ENCODE data around the gene NEURL1B.
"Not testable (repeated sequence)": the region's sequence is repeated elsewhere in the genome, so short reads cannot be mapped to it uniquely, and the experiment has no call there.

NEURL1B gene

DNA sequence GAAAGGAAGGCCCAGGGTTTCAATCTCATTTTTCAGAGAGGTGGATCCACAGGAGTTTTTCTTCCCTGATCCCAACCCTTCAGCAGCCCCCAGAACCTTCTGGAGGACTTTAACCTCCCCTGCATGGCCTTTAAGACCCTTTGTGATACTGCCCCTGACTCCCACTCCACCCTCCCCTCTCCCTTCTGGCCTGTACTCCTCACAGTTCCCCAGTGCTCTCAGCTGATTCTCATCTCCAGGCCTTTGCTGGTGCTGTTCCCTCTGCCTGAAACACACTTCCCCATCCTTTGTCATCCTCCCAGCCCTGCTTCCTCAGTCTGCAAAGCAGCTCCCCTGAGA, 18.5 kb downstream of the NEURL1B start:
- FAIRE-seq: no peak

DNA sequence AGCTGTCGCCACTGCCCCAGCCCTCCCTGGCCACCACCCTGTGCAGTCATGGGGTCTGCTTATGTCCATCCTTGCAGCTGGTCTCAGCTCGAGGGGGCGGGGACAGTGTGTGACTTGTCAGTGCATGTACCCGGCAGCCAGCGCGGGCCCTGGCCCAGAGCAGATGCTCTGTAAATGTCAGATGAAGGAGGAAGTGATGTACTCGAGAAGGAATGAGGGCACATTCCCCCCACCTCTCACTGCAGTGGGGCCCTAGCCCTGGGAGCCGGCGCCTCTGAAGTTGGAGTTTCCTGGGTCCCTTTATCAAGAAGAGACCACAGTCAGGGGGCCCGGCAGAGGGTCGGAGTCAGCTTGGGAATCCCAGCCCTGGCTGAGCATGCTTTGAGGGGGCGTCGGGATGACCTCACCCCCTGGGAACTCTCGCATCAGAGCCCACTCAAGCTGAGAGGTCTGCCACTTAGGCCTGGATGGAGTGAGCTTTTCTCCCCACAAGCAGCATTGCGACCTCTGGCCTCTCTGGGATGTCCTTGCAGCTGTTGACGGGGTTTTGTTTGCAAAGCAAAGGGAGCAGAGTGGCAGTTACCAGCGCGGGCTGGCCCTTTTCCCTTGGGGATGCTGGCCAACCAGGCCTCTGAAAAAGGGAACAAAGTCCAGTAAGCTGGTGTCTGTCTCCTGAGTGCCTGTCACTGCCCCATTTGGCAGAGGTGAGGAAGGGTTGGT, 19.0 kb downstream of the NEURL1B start:
- FAIRE-seq: no peak

DNA sequence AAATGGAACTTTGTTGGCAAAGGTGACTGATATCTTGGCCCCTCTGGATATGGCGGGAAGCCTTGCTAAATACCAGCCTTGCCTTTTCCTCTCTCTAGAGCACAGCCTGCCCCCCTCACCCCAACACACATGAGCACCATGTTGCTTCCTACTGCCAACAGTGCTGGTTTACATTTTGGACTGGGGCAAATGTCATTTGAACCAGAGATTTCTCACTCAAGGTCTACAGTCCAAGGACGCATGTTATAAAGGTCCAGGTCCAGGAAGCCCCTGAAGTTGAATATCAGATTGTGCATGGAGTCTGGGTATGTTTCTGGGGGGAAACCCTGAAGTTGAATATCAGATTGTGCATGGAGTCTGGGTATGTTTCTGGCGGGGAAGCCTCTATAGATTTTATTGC, 19.9 kb downstream of the NEURL1B start:
- no peak for FAIRE-seq

DNA sequence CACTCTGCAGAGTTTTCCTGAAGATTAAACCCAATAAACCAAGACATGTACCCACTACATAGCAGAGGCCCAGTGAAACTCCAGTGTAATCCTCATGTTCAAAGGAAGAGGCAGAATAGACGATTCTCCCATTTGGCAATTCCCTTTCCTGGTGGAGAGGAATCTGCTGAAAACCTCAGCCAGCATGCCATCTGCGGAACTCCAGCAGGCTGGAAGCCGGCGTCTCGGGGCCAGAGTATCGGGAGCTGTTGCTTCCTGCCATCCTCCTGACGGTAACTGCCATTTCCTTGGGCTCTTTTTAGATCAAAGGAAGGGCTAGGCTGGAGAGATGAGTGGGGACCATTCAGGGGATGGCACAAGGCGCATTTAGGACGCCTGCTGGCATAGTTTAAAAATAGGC, 20.5 kb downstream of the NEURL1B start:
- no peak for FAIRE-seq

DNA sequence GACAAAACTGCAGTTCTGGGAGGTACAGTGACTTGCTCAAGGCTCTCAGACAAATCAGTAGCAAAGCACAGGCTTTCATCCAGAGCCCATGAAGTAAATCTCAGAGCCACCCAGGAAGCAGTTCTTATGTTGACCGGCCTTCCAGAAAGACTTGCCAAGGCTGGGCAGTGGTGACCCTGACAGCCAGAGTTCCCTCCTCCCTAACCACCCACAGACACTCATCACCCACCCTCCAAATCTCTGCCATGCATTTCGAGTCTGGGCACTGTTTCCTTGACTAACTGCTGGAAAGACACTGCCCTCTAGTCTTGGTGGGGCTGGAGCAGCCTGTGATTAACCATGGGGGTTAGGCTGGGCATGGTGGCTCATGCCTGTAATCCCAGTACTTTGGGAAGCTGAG, 21.5 kb downstream of the NEURL1B start:
- FAIRE-seq: no peak

DNA sequence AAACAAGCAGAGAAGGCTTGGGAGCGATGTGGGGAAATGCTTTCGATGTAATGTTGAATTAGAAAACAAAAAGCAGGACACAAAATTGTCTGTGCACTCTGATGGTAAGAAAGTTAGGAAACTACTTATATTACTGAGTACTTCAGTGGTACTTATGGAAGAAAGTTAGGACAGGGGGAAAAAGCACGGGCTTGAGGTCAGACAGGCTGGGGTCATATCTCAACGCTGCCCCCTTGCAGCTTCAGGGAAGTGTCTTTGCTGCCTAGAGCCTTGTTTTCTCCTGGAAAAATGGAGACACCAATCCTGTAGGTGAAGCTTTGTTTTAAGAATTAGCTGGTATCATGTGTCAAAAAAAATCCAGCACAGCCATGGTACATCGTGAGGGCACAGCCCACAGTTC, 23.0 kb downstream of the NEURL1B start:
- FAIRE-seq: no peak

DNA sequence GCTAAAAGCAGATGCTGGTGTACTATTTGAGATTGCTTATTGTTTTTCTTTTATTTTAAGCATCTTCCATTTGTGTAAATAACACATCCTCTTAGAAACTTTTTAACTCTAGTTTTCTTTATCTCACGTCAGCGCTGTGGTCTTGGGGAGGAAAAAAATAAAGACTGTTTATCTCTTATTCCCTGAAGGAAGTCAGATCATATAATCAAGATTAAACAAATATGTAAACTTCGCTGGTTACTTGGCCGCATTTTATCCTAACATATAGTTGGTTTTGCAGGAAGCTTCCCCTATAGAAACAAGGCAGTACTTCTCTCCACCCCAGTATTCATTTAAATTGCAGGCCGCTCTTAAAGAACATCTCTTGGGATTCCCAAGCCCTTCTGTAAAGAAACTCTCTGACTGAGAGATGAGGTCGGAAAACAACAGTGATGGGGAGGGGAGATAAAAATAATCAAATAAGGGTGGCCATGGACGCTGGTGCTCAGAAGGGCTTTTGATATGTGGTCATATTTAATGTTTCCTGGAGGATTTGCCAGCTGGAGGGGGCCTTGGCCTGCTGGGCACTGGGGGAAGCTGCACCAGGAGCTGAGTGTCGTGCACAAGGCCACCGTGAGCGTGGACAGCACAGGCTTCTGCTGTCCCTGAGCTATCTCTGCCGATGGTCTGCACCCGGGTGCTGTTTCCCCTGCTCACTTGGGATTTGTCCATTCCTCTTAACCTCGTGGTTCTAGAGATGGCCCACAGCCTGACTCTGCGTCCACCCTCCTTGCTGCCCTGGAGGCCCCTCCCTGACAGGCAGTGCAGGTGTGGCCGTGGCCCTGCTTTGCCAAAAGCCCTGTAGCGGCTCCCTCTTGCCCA, 23.8 kb downstream of the NEURL1B start:
- peak; percentile 8 for FAIRE-seq

DNA sequence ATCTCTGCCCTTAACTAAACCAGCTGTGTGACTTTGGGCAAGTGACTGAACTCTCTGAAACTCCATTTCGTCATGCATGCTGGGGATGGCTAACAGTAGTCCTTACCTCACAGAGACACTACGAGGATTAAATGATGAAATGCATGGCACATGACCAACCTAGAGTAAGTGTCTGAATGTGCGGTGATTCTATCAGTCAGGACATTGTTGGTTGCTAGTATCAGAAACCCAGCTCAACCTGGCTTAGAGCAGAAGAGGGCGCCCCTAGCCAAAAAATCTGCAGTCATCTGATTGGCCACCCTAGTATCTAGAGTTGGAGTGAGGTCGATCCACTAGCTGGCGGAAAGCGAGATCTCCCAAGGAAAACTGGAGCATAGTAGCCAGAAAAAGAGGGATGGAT, 25.2 kb downstream of the NEURL1B start:
- FAIRE-seq: no peak

DNA sequence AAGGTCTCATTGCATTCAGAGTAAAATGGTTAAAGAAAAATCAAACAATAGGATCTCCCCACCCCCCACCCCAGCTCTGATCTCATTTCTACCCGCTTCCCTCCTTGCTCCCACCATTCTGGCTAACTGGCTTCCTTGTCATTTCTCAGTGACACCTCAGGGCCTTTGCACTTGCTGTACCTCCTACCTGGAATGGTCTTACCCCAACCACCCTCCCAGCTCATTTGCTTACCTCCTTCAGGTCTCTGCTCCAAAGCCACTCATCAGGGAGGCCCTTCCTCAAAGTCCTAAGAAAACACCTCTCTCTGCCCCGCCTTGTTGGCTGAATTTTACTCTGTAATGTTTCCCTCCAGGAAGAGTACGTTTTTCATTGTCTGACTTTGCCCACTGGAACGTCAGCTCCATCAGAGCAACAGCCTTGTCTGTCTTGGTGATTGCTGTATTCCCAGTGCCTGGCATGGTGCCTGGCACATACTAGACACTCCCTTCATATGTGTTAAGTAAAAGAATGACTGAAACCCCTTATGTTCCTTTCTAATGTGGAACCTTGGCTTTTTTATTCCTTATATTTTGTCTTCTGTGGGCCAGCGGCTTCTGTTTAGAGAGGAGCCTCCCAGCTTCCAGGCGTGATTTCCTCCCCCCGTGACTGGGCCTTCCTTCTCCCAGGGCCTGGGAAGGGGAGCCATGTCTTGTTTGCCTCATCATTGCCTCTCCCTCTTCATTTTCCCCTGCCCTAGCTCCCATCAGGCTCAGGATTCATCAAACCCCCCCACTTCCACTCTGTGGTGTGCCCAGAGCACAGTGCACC, 26.9 kb downstream of the NEURL1B start:
- FAIRE-seq: no peak

DNA sequence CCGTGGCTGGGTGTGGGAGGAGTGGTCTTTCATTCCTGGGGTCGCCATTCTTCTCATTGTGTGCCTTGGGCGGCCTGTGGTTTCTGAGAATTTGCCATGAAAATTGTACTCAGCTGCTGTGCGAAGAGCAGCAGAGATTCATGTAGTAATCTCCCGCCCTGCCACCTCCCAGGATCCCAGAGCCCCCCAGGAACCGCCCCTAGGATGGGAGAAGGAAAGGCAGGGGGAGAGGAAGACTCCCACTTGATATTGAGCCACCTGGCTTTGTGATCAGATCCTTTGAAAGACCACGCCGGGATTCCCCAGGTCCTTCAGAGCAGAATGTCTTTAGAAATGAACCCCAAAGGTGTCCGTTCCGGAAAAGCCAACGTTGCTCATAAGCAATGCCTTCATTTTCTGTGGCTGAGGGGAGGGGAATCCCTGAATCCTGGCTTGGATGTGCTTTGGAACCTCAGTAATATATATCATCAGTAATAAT, 27.6 kb downstream of the NEURL1B start:
- FAIRE-seq: no peak

DNA sequence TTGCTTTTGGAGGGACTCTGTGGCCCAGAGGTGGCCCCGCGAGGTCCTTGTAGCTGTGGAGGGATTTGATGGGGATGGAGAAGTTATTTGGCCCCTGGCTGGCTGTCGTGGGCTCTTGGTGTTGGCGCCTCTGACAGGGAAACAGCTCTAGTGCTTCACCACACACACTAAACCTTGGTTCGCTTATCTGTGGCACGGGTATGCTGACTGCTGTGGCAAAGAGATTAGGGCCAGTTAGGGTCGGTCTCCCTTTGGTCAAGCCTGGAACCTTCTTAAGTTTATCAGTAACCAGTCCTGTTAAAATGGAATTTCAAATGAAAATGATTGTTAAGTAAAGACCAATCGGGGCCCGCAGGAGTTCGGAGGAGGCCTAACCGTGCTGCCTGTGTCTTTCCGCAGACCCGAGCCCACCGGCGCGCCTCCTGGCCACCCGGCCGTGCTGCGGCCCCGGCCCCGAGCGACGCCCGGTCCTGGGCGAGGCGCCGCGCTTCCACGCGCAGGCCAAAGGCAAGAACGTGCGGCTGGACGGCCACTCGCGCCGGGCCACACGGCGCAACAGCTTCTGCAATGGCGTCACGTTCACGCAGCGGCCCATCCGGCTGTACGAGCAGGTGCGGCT, 28.4 kb downstream of the NEURL1B start:
- FAIRE-seq: no peak

DNA sequence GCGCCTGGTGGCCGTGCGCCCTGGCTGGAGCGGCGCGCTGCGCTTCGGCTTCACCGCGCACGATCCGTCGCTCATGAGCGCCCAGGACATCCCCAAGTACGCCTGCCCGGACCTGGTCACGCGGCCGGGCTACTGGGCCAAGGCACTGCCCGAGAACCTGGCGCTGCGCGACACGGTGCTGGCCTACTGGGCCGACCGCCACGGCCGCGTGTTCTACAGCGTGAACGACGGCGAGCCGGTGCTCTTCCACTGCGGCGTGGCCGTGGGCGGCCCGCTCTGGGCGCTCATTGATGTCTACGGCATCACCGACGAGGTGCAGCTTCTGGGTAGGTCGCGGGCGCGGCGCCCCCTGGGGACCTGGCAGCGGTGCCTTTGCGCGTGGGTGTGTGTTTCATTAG, 28.9 kb downstream of the NEURL1B start:
- FAIRE-seq: no peak

DNA sequence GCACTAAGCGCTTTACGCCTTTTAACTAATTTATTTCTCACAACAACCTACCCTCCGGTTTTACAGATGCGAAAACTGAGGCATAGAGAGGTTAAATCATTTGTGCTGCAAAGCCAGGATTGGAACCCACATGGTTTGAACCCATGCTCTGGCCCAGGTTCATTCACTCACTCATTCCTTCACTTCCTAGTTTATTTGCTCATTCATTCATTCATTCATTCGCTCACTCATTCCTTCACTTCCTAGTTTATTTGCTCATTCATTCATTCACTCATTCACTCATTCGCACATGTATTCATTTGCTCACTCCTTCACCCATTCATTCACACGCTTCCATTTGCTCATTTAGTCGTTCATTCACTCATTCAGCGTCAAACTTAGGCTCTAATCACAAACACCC, 29.4 kb downstream of the NEURL1B start:
- FAIRE-seq: no peak

DNA sequence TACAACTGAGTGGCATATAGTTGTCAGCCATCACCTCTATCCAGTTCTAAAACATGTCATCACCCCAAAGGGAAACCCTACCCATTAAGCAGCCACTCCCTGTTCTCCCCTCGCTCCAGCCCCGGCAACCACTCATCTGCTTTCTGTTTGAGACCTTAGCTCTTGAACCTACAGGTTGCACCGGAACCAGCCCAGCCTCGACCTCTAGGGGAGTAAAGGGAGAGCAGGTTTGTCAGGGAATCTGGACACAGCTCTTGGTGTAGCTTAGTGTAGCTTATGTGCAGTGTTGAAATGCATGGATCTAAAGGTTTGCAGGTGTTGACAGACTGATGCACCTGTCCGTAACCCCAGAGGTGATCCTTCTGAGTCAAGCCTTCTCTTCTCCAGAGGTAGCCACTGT, 30.0 kb downstream of the NEURL1B start:
- FAIRE-seq: no peak

DNA sequence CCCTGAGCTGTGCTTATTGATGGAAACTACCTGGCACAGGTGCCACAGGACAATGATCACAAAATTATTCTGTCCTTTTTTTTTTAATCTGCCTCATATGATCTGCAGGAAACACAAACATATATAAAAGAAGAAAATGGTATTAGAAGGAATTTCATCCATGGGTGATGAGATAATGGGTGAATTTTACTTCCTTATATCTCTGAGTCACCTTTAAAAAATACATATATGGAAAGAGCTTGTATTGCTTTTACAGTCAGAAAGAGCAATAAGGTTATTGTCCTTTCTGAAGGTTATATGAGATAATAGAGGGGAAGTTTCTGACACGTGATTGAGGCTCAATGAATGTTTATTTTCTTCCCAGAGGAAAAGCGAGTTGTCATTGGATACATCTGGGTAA, 31.6 kb downstream of the NEURL1B start:
- FAIRE-seq: no peak

DNA sequence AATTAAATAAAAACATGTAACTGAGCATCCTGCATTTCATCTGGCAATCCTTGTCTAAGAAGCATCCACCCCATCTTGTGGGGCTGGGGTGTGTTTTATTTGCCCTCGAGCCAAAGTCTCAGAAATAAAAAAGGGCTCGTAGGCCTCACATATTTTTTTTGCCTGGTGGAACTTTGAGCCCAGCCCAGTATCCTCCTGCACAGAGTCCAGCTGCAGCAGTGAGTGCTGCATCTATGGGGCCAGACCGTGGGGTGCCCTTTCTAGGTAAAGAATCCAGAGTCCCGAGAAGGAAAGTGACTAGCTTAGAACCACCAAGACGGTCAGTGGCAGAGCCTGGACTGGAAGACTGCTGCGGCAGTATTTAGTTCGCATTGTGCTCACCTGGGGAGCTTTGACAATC, 33.1 kb downstream of the NEURL1B start:
- FAIRE-seq: no peak

DNA sequence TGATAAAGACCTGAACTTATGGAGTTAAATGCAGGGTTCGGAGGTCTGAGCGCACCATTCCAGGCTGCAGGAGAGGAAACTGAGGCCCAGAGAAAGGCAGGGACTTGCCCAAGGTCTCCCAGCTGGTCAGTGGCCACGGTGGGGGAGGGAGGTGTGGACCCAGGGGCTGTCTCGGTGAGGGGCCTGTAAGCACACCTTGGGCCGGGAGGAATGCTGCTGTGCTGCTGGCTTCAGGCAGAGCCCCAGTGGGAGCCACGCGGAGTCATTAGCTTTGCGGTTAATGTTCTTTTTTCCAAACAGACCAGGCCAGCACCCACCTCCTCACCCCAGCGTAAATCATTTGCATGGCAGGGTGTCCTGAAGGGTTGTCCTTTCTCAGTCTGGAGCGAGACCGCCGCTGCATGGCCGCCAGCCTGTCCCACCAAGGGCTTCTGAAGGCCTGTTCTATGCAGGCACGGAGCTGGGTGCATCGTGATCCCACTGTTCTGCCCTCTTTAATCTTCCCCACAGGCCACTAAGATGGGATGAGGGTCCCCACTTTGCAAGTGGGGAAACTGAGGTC, 35.9 kb downstream of the NEURL1B start:
- no peak for FAIRE-seq

DNA sequence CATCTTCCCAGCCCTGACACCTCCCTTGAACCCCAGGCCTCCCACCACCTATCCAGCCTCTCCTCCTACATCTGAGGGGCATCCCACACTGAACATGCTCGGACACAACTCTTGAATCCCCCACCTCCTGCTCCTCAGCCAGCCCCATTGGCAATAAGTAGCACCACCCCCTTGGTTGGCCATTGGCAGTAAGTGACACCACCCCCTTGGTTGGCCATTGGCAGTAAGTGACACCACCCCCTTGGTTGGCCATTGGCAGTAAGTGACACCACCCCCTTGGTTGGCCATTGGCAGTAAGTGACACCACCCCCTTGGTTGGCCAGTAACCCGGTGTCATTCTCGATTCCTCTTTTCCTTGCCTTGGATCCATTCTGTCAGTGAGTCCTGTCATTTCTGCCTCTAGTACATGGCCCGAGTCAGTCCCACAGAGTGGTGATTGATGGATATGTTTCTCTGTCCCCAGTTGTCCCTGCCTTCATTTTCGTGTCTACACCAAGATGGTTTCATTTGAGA, 37.4 kb downstream of the NEURL1B start:
- not testable (repeated sequence) for FAIRE-seq

DNA sequence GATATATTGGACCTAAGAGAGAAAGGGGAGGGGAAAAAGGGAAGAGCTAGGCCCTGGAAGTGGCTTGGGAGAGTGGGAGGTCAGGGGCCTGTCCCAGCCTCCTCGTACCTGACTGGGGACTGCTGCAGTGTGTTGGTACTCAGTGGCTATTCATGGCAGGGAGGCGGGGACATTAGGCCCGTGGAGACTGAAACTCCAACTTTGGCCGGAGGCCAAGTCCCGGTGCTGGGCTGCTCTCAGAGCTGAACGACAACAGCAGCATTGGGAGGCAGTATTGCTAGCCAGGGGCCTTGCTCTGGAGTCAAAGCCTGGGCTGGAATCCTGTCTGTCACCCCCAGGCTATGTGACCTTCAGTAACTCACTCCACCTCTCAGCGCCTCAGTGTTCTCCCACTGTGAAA, 37.8 kb downstream of the NEURL1B start:
- no peak for FAIRE-seq

DNA sequence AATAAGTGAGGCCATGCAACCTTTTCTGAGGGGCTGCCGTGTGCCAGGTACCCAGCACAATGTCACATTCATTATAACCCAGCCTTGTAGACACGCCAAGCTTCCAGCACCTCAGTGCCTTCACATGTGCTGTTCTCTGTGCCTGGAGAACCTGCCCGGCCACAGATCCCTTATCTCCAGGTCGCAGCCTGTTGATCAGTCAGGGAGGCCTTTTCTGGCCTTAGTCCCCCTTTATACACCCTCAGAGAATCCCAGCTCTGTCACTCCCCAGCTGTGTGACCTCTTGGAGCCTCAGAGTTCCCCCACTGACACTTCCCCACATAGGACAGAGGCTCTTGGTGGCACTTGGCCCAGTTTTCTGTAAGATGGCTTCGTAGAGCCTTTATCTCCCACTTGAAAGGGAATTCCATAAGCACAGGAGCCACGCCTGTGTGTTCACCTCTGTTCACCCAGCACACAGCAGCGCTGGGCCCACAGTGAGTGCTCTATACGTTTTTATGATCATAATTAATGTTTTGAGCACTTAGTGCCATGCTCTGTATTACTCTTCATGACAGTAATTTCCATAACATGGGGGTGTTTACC, 38.7 kb downstream of the NEURL1B start:
- no peak for FAIRE-seq

DNA sequence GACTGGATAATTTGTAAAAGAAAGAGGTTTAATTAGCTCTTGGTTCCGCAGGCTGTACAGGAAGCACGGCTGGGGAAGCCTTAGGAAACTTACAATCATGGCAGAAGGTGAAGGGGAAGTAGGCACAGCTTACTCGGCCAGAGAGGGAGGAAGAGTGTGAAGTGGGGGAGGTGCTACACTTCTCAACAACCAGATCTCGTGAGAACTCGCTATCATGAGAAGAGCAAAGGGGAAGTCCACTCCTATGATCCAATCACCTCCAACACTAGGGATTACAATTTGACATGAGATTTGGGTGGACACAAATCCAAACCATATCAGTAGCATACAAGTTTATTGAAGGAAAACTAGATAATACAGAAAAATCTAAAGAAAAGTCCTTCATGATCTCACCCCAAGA, 39.9 kb downstream of the NEURL1B start:
- FAIRE-seq: no peak

DNA sequence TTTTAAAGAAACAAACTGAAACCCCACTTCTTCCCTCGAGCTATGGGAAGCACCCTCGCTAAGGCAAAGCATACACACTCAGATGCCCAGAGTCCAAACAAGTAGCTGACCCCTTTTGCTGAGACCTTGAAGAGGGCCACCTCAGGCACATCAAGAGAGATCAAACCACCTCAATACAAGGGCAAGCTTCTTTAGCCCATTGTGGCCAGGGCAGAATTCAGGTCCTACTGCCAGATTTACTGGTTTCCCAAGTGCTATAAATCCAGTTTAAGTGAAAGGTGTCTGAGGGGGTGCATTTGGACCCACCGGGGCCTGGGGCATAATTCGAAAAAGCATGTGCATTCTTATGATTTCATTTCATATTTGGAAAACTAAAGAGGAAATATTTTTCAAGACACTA, 40.4 kb downstream of the NEURL1B start:
- FAIRE-seq: no peak

Data from endometrium (tissue), 2 donors.